ENCODE results near the gene RETN. TPM values are rescaled to one million over a fixed set of nuclear protein-coding genes. Genes with fewer than 3 reads are reported as not detected.

RETN gene
- total RNA-seq, 1 donor from 2014 or later: not detected

DNA sequence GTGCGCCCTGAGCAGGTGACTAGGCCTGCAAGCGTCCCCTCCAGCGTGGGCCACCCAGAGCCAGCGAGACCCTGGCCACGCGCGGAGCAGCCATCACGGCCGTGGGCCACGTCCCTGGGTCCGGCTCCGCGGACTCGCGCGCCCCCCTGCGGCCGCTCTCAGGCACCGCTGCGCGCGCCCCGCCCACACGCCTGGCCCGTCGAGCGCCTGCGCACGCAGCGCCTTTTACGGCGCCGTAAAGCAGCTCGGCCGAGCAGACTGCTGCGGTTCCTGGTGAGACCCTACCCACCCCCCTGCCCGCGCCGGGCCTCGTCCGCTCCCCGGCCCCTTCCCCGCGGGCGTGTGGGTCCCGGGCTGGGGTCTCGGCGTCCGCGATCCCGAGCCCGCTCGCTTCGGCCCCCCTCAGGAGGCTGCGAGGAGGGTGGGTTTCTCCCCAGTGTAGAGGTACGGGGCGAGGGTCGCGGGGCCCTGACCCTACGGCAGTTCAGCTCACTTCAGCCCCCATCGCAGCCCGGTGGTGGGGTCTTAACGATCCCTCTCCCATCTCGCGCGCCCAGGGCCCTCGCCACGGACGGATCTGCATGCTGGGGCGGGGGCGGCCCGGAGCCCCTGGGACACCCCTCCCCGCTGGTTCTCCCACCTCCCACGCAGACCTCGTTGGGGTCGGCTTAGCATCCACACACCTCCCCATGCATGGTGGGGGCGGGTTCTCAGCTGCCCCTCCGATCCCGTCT lies 11.9 kb downstream of the RETN start, which contains the start of gene TRAPPC5:
Gene TRAPPC5, plus strand, starts transcription at position 228 of the 734 bp plus-strand sequence. CDS start 1,421 bp downstream, outside the sequence.
- Histone ChIP-seq H3K4me3 (ENCODE audit: low read depth, low read length) (peak within 1 kb of the TSS; percentile 99), H3K27me3 (ENCODE audit: control insufficient read depth, insufficient read depth, low read length) (no peaks in the 10 kb centered on the region), H3K36me3 (ENCODE audit: control insufficient read depth, insufficient read depth, low read length) (peaks cover 6% of the 10 kb centered on the region)
- DNase-seq (ENCODE audit: low read depth): peak; percentile 42
- FAIRE-seq: no peak
- TF ChIP-seq CTCF (IDR thresholded peaks at IDR 0.05; ENCODE audit: insufficient read depth, low read length, severe bottlenecking): peak; percentile 78

- FAIRE-seq: no peak
These were observed 12.7 kb downstream of the RETN start for GRCh38 chr19:7681340-7682174.

DNA sequence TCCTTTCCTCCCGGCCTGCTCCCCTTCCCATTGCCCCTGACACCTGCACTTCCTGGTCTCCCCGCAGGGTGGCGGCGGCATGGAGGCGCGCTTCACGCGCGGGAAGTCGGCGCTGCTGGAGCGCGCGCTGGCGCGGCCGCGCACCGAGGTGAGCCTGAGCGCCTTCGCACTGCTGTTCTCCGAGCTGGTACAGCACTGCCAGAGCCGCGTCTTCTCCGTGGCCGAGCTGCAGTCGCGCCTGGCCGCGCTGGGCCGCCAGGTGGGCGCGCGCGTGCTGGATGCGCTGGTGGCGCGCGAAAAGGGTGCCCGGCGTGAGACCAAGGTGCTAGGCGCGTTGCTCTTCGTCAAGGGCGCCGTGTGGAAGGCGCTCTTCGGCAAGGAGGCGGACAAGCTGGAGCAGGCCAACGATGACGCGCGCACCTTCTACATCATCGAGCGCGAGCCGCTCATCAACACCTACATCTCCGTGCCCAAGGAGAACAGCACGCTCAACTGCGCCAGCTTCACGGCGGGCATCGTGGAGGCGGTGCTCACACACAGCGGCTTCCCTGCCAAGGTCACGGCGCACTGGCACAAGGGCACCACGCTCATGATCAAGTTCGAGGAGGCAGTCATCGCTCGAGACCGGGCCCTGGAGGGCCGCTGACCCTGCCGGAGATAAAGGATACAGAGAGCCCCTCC lies 13.5 kb downstream of the RETN start:
- FAIRE-seq (no peak), DNase-seq (ENCODE audit: low read depth) (no peak)
- Histone ChIP-seq H3K27me3 (ENCODE audit: control insufficient read depth, insufficient read depth, low read length) (no peaks in the 10 kb centered on the region), H3K4me3 (ENCODE audit: low read depth, low read length) (no peak overlapping the region), H3K36me3 (ENCODE audit: control insufficient read depth, insufficient read depth, low read length) (peaks cover 6% of the 10 kb centered on the region)
- TF ChIP-seq CTCF (IDR thresholded peaks at IDR 0.05; ENCODE audit: insufficient read depth, low read length, severe bottlenecking): no peak

More at GRCh38 chr19:7681340-7682174, 12.7 kb downstream of the RETN start:
- peak; percentile 50 for DNase-seq (ENCODE audit: low read depth)
- TF ChIP-seq CTCF (IDR thresholded peaks at IDR 0.05; ENCODE audit: insufficient read depth, low read length, severe bottlenecking): peak; percentile 78
- peaks cover 6% of the 10 kb centered on the region for H3K36me3 ChIP-seq (ENCODE audit: control insufficient read depth, insufficient read depth, low read length)
- H3K4me3 ChIP-seq (ENCODE audit: low read depth, low read length): peak overlapping the region; percentile 99
- no peaks in the 10 kb centered on the region for H3K27me3 ChIP-seq (ENCODE audit: control insufficient read depth, insufficient read depth, low read length)

GRCh38 chr19:7685546-7686445 lies 16.9 kb downstream of the RETN start:
- no peak for TF ChIP-seq CTCF (IDR thresholded peaks at IDR 0.05; ENCODE audit: insufficient read depth, low read length, severe bottlenecking)
- Histone ChIP-seq H3K4me3 (ENCODE audit: low read depth, low read length) (no peak overlapping the region), H3K36me3 (ENCODE audit: control insufficient read depth, insufficient read depth, low read length) (peaks cover 6% of the 10 kb centered on the region), H3K27me3 (ENCODE audit: control insufficient read depth, insufficient read depth, low read length) (no peaks in the 10 kb centered on the region)
- DNase-seq (ENCODE audit: low read depth): no peak
- FAIRE-seq: no peak

DNA sequence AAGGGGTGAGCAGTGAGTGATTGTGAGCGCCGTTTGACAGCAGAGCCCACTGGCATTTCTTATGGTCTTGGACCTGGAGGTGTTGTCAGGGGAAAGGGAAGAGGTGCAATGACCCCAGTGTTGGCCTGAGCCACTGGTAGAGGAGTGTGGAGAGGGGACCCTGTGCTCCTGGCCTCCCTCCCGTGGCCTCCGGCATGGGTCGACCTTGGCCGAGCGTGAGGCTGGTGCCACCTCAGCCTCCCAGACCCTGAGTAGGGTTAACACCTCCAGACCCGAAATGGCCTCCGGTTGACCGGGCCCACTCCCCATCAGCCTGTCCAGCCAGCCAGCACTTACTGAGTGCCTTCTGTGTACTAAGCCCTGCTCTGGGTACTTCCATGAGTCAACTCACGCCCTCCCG lies 18.3 kb downstream of the RETN start:
- Histone ChIP-seq H3K27me3 (ENCODE audit: control insufficient read depth, insufficient read depth, low read length) (no peaks in the 10 kb centered on the region), H3K36me3 (ENCODE audit: control insufficient read depth, insufficient read depth, low read length) (peaks cover 6% of the 10 kb centered on the region), H3K4me3 (ENCODE audit: low read depth, low read length) (no peak overlapping the region)
- DNase-seq (ENCODE audit: low read depth): no peak
- no peak for FAIRE-seq
- TF ChIP-seq CTCF (IDR thresholded peaks at IDR 0.05; ENCODE audit: insufficient read depth, low read length, severe bottlenecking): no peak

Data from bronchial epithelial cell (primary cell).